Tibial nerve (tissue), 4 donors: Measurements from ENCODE around the gene DHDH. TPM values are rescaled to one million over a fixed set of nuclear protein-coding genes. Genes with fewer than 3 reads are reported as not detected.

Experiments
- DNase-seq, 2 donors: peaks; one replicate each; pipeline ENCODE4 v3.0.0-alpha.2; 2019; ENCODE audit warnings: low spot score in 2 of 2
- H3K27ac ChIP-seq, 4 donors: fragments of 200-600 bp; sonication (generic) in 3 of 4; one replicate each; pipeline ENCODE4 v1.5.1; 2017 to 2019; ENCODE audit warnings: mild to moderate bottlenecking in 1 of 4
- H3K27me3 ChIP-seq, 2 donors: fragments of 200-600 bp; sonication (generic) in 1 of 2; one replicate each; pipeline versions ENCODE4 v1.5.1 to v1.6.0; 2017 to 2019
- H3K36me3 ChIP-seq, 3 donors: fragments of 200-600 bp; sonication (generic); one replicate each; pipeline ENCODE4 v1.5.1; 2018 to 2019
- H3K4me1 ChIP-seq, 4 donors: fragments of 200-600 bp; sonication (generic) in 3 of 4; one replicate each; pipeline ENCODE4 v1.5.1; 2017 to 2019
- H3K4me3 ChIP-seq, 4 donors: fragments of 200-600 bp; sonication (generic) in 3 of 4; one replicate each; pipeline ENCODE4 v1.5.1; 2017 to 2019; ENCODE audit warnings: mild to moderate bottlenecking in 1 of 4, moderate library complexity in 1 of 4
- H3K9me3 ChIP-seq, 4 donors: fragments of 200-600 bp; sonication (generic) in 3 of 4; one replicate each; pipeline ENCODE4 v1.5.1; 2017 to 2019
- EP300 ChIP-seq, 2 donors: sonication (generic); formaldehyde crosslinking; IDR thresholded peaks; one replicate each; pipeline ENCODE4 v1.6.1; 2017; ENCODE audit warnings: antibody characterized with exemption in 2 of 2, mild to moderate bottlenecking in 1 of 2
- POLR2A ChIP-seq, 2 donors: fragments of 450-650 bp; IDR thresholded peaks; one replicate each; pipeline ENCODE4 v1.6.1; 2017; ENCODE audit warnings: antibody characterized with exemption in 2 of 2, mild to moderate bottlenecking in 2 of 2, moderate library complexity in 2 of 2
- WGBS, 2 donors: methylation state at CpG; one replicate each; pipeline ENCODE4 v1.1.5; 2018; 5-methylcytosine and 5-hydroxymethylcytosine counted together
- total RNA-seq, 4 donors: library from RNA; depleted of rRNA; stranded (reverse); fragments of >200 nt; gene quantifications; one replicate each; pipeline ENCODE4 v1.1.0, GENCODE V29; 2016
- TF ChIP-seq, protein P1 (sequence below), 5 experiments: fragments of 200-600 bp in 3 of 5; fragments of 450-650 bp in 2 of 5; sonication (generic) in 3 of 5; IDR thresholded peaks; one replicate each; pipeline ENCODE4 v1.5.1; 2016 to 2019; ENCODE audit warnings: antibody characterized with exemption in 5 of 5, mild to moderate bottlenecking in 3 of 5, moderate library complexity in 2 of 5

The DHDH gene
- total RNA-seq, 4 donors from 2014 or later = 1.2 TPM; not detected in 3

DNA sequence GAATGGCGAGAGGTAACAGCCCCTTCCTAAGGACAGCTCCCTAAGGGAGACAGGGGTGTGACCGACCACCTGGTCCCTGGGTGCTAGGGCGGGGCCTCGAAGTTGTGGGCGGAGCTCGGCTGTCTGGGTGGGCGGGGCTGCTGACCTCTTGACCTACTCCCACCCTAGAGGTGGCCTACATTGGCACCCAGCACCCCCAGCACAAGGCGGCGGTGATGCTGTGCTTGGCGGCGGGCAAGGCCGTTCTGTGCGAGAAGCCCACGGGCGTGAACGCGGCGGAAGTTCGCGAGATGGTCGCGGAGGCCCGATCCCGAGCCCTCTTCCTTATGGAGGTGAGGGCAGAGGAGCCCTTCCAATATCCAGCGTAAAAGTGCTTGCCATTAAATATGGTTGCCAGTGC is 2.4 kb downstream of the DHDH start:
- DNase-seq = no peak
- Histone ChIP-seq H3K4me1 (peaks cover 0 to 16% (median 8%) of the 10 kb centered on the region in 4 donors), H3K4me3 (no peak overlapping the region), H3K27ac (no peak overlapping the region), H3K9me3 (peaks cover 0 to 3% (median 0%) of the 10 kb centered on the region in 4 donors), H3K27me3 (no peaks in the 10 kb centered on the region), H3K36me3 (peaks cover 0 to 4% (median 0%) of the 10 kb centered on the region in 3 donors)
- no peak for TF ChIP-seq POLR2A (IDR thresholded peaks at IDR 0.05)
- no peak for TF ChIP-seq EP300 (IDR thresholded peaks at IDR 0.05)
- TF ChIP-seq, protein P1, sequence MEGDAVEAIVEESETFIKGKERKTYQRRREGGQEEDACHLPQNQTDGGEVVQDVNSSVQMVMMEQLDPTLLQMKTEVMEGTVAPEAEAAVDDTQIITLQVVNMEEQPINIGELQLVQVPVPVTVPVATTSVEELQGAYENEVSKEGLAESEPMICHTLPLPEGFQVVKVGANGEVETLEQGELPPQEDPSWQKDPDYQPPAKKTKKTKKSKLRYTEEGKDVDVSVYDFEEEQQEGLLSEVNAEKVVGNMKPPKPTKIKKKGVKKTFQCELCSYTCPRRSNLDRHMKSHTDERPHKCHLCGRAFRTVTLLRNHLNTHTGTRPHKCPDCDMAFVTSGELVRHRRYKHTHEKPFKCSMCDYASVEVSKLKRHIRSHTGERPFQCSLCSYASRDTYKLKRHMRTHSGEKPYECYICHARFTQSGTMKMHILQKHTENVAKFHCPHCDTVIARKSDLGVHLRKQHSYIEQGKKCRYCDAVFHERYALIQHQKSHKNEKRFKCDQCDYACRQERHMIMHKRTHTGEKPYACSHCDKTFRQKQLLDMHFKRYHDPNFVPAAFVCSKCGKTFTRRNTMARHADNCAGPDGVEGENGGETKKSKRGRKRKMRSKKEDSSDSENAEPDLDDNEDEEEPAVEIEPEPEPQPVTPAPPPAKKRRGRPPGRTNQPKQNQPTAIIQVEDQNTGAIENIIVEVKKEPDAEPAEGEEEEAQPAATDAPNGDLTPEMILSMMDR (IDR thresholded peaks at IDR 0.05) = no peak
- WGBS, 2 donors = 94 to 97% methylated on average over 25 of the region's 25 CpGs

DNA sequence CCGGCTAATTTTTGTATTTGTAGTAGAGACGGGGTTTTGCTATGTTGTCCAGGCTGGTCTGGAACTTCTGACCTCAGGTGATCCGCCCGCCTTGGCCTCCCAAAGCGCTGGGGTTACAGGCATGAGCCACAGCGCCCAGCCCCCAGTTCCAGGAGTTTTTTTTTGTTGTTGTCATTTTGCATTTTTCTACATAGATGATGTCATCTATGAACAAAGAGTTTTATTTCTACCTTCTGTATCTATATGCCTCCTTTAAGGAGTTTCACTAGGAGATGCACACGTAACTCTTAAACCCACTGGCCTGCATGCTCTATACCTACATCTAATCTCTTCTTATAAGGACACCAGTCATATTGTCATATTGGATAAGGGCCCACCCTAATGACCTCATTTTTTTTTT is 4.8 kb downstream of the DHDH start:
- no peak for DNase-seq
- Histone ChIP-seq H3K27ac (no peak overlapping the region), H3K27me3 (no peaks in the 10 kb centered on the region), H3K9me3 (peaks cover 0 to 6% (median 0%) of the 10 kb centered on the region in 4 donors), H3K4me3 (no peak overlapping the region), H3K4me1 (peaks cover 0 to 11% (median 4%) of the 10 kb centered on the region in 4 donors), H3K36me3 (peaks cover 0 to 8% (median 0%) of the 10 kb centered on the region in 3 donors)
- TF ChIP-seq, protein P1 (IDR thresholded peaks at IDR 0.05) = no peak
- TF ChIP-seq POLR2A (IDR thresholded peaks at IDR 0.05) = no peak
- TF ChIP-seq EP300 (IDR thresholded peaks at IDR 0.05) = no peak
- WGBS, 2 donors = 84 to 91% methylated on average over 7 of the region's 7 CpGs

DNA sequence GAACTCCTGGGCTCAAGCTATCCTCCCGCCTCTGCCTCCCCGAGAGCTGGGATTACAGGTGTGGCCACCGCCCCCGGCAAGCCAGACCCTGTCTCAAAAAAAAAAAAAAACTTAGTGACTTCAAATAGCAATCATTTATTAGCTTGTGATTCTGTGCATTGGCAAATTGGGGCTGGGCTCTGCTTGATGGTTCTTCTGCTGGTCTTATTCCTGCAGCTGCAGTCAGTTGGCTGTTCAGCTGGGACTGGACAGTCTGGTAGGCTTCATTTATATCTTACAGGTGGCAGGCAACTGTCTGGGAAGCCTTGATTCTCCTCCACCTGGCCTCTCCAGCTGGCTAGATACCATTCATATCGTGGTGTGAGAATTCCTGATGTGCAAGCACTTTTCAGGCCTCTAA is 7.4 kb downstream of the DHDH start:
- 95 to 96% methylated on average over 5 of the region's 5 CpGs for WGBS, 2 donors
- DNase-seq = no peak
- Histone ChIP-seq H3K36me3 (peaks cover 0 to 8% (median 0%) of the 10 kb centered on the region in 3 donors), H3K4me3 (no peak overlapping the region), H3K4me1 (no peaks in the 10 kb centered on the region), H3K27me3 (no peaks in the 10 kb centered on the region), H3K9me3 (peaks cover 0 to 6% (median 0%) of the 10 kb centered on the region in 4 donors), H3K27ac (no peak overlapping the region)
- TF ChIP-seq, protein P1 (IDR thresholded peaks at IDR 0.05) = no peak

DNA sequence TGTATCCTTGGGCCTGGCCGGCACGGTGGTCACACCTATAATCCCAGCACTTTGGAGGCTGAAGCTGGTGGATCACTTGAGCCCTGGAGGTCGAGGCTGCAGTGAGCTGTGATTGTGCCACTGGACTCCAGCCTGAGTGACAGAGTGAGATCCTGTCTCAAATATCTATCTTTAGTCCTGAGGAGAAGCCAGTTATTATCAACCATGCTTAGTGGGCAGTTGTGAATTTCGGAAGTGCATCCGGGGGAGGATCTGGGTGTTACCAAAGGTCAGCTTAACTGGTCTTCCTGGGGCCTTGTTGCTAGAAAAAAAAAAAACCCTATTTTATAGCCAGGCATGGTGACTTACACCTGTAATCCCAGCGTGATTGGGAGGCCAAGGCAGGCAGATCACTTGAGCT is 9.6 kb downstream of the DHDH start:
- Histone ChIP-seq H3K9me3 (peaks cover 0 to 13% (median 0%) of the 10 kb centered on the region in 4 donors), H3K27me3 (no peaks in the 10 kb centered on the region), H3K27ac (no peak overlapping the region), H3K4me3 (no peak overlapping the region), H3K4me1 (peaks cover 0 to 3% (median 0%) of the 10 kb centered on the region in 4 donors), H3K36me3 (peaks cover 0 to 8% (median 0%) of the 10 kb centered on the region in 3 donors)
- no peak for TF ChIP-seq EP300 (IDR thresholded peaks at IDR 0.05)
- TF ChIP-seq, protein P1 (IDR thresholded peaks at IDR 0.05) = no peak
- no peak for TF ChIP-seq POLR2A (IDR thresholded peaks at IDR 0.05)
- no peak for DNase-seq
- 84 to 89% methylated on average over 6 of the region's 6 CpGs for WGBS, 2 donors

DNA sequence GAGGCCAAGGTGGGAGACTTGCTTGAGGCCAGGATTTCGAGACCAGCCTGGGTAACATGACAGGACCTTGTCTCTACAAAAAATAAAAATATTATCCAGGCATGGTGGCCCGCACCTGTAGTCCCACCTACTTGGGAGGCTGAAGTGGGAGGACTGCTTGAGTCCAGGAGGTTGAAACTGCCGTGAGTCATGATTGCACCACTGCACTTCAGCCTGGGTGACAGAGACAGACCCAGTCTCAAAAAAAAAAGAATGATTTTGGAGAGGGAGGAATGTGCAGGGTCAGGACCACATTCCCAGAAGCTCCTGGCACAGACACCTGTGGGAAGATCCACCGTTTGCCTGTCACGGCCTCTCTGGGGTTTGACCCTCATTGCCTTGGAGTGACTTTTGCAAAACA is 11.9 kb downstream of the DHDH start:
- 79 to 81% methylated on average over 5 of the region's 5 CpGs for WGBS, 2 donors
- Histone ChIP-seq H3K4me3 (no peak overlapping the region), H3K9me3 (peaks cover 0 to 13% (median 0%) of the 10 kb centered on the region in 4 donors), H3K4me1 (peaks cover 0 to 3% (median 0%) of the 10 kb centered on the region in 4 donors), H3K27ac (no peak overlapping the region), H3K27me3 (no peaks in the 10 kb centered on the region), H3K36me3 (peaks cover 0 to 8% (median 0%) of the 10 kb centered on the region in 3 donors)
- DNase-seq = no peak
- TF ChIP-seq EP300 (IDR thresholded peaks at IDR 0.05) (no peak), POLR2A (IDR thresholded peaks at IDR 0.05) (no peak)
- TF ChIP-seq, protein P1 (IDR thresholded peaks at IDR 0.05) = no peak
